Left lung (tissue), 10 donors: ENCODE data around the gene CTPS1. TPM values are rescaled to one million over a fixed set of nuclear protein-coding genes. Genes with fewer than 3 reads are reported as not detected.

ENCODE experiments used
- ATAC-seq: fragments of 200-7000 bp; cut with Tn5 transposase; one replicate; pipeline ENCODE4 v1.9.1; 2020; ENCODE audit warnings: moderate library complexity
- DNase-seq, 4 donors: peaks; one replicate each; pipeline ENCODE4 v3.0.0-alpha.2; 2013 to 2020
- H3K27ac ChIP-seq, 2 donors: fragments of 200-600 bp; sonication (generic) in 1 of 2; one replicate each; pipeline versions ENCODE4 v1.5.0 to v1.8.0; 2020 to 2021
- H3K27me3 ChIP-seq, 2 donors: fragments of 200-600 bp; sonication (generic) in 1 of 2; one replicate each; pipeline versions ENCODE4 v1.5.0 to v1.8.0; 2020 to 2021
- H3K36me3 ChIP-seq, 2 donors: fragments of 200-600 bp; sonication (generic) in 1 of 2; one replicate each; pipeline versions ENCODE4 v1.5.0 to v1.8.0; 2020 to 2021
- H3K4me1 ChIP-seq, 2 donors: fragments of 200-600 bp; one replicate each; pipeline ENCODE4 v1.8.0; 2021
- H3K4me3 ChIP-seq, 2 donors: fragments of 200-600 bp; sonication (generic) in 1 of 2; one replicate each; pipeline versions ENCODE4 v1.5.0 to v1.8.0; 2020 to 2021; ENCODE audit warnings: mild to moderate bottlenecking in 1 of 2
- H3K9me3 ChIP-seq, 2 donors: fragments of 200-600 bp; sonication (generic) in 1 of 2; one replicate each; pipeline versions ENCODE4 v1.5.0 to v1.8.0; 2020 to 2021
- CTCF ChIP-seq, 2 donors: fragments of 200-600 bp; sonication (generic) in 1 of 2; IDR thresholded peaks; one replicate each; pipeline versions ENCODE4 v1.5.0 to v1.8.0; 2021; ENCODE audit warnings: antibody characterized with exemption in 2 of 2
- intact Hi-C, 2 donors: fragments of 100-400 bp; cut with DNase I; formaldehyde crosslinking; loops; one replicate each; pipeline versions ENCODE4 v1.11.2 to v1.14.2; 2022
- polyA plus RNA-seq, 6 donors: library from polyadenylated mRNA; unstranded; fragments of 120-200 nt; gene quantifications; one replicate each; pipeline ENCODE4 v1.2.1, GENCODE V29; 2013; ENCODE audit not compliant: insufficient read length in 6 of 6
- total RNA-seq, 2 donors: library from RNA; stranded (reverse); fragmentation: NEBNext Ultra II Directional; extraction: Animal tissue kit (Norgen Biotek cat#: 25700); gene quantifications; one replicate each; pipeline ENCODE4 v1.2.1, GENCODE V29; 2021
- donor health status: DM: no; HTN: yes; CAD: no.
- donor health status: DM: no; HTN: no; CAD: no.

Gene CTPS1
- total and polyA plus RNA-seq, 8 donors = 19.3 to 39.5 (median 24.1) TPM

GRCh38 chr1:41015281-41015896 lies 35.9 kb downstream of the CTPS1 start:
- DNase-seq = no peak
- no peaks in the 10 kb centered on the region for H3K27me3 ChIP-seq
- no peak for ATAC-seq
- no peak overlapping the region for H3K4me3 ChIP-seq
- peaks cover 3 to 71% of the 10 kb centered on the region in 2 donors for H3K36me3 ChIP-seq
- H3K27ac ChIP-seq = no peak overlapping the region
- peaks cover 0 to 19% of the 10 kb centered on the region in 2 donors for H3K4me1 ChIP-seq
- no peaks in the 10 kb centered on the region for H3K9me3 ChIP-seq
- TF ChIP-seq CTCF (IDR thresholded peaks at IDR 0.05) = no peak
- intact Hi-C loops = no loop called here

GRCh38 chr1:41015897-41016470 lies 36.5 kb downstream of the CTPS1 start:
- H3K4me3 ChIP-seq = no peak overlapping the region
- no peaks in the 10 kb centered on the region for H3K9me3 ChIP-seq
- no peaks in the 10 kb centered on the region for H3K27me3 ChIP-seq
- TF ChIP-seq CTCF (IDR thresholded peaks at IDR 0.05) = no peak
- ATAC-seq = no peak
- H3K36me3 ChIP-seq = peaks cover 1 to 65% of the 10 kb centered on the region in 2 donors
- H3K27ac ChIP-seq = no peak overlapping the region
- intact Hi-C loops = no loop called here
- peaks cover 0 to 19% of the 10 kb centered on the region in 2 donors for H3K4me1 ChIP-seq
- no peak for DNase-seq

GRCh38 chr1:41017141-41018017 lies 37.9 kb downstream of the CTPS1 start:
- DNase-seq (no peak), ATAC-seq (no peak)
- no peak overlapping the region for H3K27ac ChIP-seq
- H3K9me3 ChIP-seq = no peaks in the 10 kb centered on the region
- H3K36me3 ChIP-seq = peaks cover 0 to 51% of the 10 kb centered on the region in 2 donors
- no peak for TF ChIP-seq CTCF (IDR thresholded peaks at IDR 0.05)
- H3K4me1 ChIP-seq = peaks cover 0 to 19% of the 10 kb centered on the region in 2 donors
- H3K4me3 ChIP-seq = no peak overlapping the region
- H3K27me3 ChIP-seq = no peaks in the 10 kb centered on the region
- intact Hi-C loops = no loop called here

GRCh38 chr1:41018018-41018410 lies 38.5 kb downstream of the CTPS1 start:
- H3K4me1 ChIP-seq = peaks cover 0 to 16% of the 10 kb centered on the region in 2 donors
- no peak for ATAC-seq
- peaks cover 0 to 44% of the 10 kb centered on the region in 2 donors for H3K36me3 ChIP-seq
- H3K4me3 ChIP-seq = no peak overlapping the region
- H3K27me3 ChIP-seq = no peaks in the 10 kb centered on the region
- TF ChIP-seq CTCF (IDR thresholded peaks at IDR 0.05) = no peak
- intact Hi-C loops = no loop called here
- H3K9me3 ChIP-seq = no peaks in the 10 kb centered on the region
- DNase-seq = no peak
- no peak overlapping the region for H3K27ac ChIP-seq

- Histone ChIP-seq H3K9me3 (no peaks in the 10 kb centered on the region), H3K36me3 (peaks cover 0 to 42% of the 10 kb centered on the region in 2 donors), H3K4me3 (no peak overlapping the region), H3K27me3 (no peaks in the 10 kb centered on the region), H3K4me1 (peaks cover 0 to 3% of the 10 kb centered on the region in 2 donors), H3K27ac (no peak overlapping the region)
- intact Hi-C loops = no loop called here
- no peak for TF ChIP-seq CTCF (IDR thresholded peaks at IDR 0.05)
- DNase-seq (no peak), ATAC-seq (no peak)
These were observed 39.9 kb downstream of the CTPS1 start for GRCh38 chr1:41019353-41019745.
